ENCODE measurements around the gene IFNAR1. TPM values are rescaled to one million over a fixed set of nuclear protein-coding genes. Genes with fewer than 3 reads are reported as not detected.

The IFNAR1 gene
- total RNA-seq, 1 experiment from 2014 or later, result 20.5 TPM

GRCh38 chr21:33387294-33387693, 62.5 kb downstream of the IFNAR1 start:
- no peak overlapping the region for H3K9ac ChIP-seq (ENCODE audit: low read length)
- ChIA-PET POLR2A (interaction anchor here (1.0 kb wide), 1 partner anchor 17 kb away, joined by 3 read pairs; no protein-coding TSS in a partner anchor), CTCF (no interaction called here), RAD21 (ENCODE audit: low non-redundant PET in 1 of 2, low total read pairs in 2 of 2, uncharacterized antibody in 2 of 2, unreplicated experiment in 2 of 2) (no interaction called here)
- H3K9me3 ChIP-seq (ENCODE audit: control insufficient read depth in 1 of 2, insufficient read depth in 1 of 2, low read depth in 1 of 2, low read length in 2 of 2), result no peaks in the 10 kb centered on the region
- no peak overlapping the region for H3K4me2 ChIP-seq (ENCODE audit: low read length)
- H3K27ac ChIP-seq (ENCODE audit: low read depth, low read length), result no peak overlapping the region
- TF ChIP-seq SP1 (IDR thresholded peaks at IDR 0.05; ENCODE audit: low read depth) (no peak), SIN3A (IDR thresholded peaks at IDR 0.05; ENCODE audit: low read depth) (no peak), POLR2AphosphoS5 (IDR thresholded peaks at IDR 0.05; ENCODE audit: low read depth, low read length) (no peak), RAD21 (IDR thresholded peaks at IDR 0.05; ENCODE audit: low read depth) (no peak), EZH2phosphoT487 (IDR thresholded peaks at IDR 0.05; ENCODE audit: borderline replicate concordance) (no peak), EGR1 (IDR thresholded peaks at IDR 0.05; ENCODE audit: low read depth) (no peak), CEBPB (IDR thresholded peaks at IDR 0.05; ENCODE audit: low read depth) (no peak), ATF3 (IDR thresholded peaks at IDR 0.05) (no peak), ELF1 (IDR thresholded peaks at IDR 0.05; ENCODE audit: borderline replicate concordance, low read depth) (no peak), FOSL1 (IDR thresholded peaks at IDR 0.05; ENCODE audit: low read depth) (no peak), JUND (IDR thresholded peaks at IDR 0.05) (no peak), CBX3 (IDR thresholded peaks at IDR 0.05; ENCODE audit: low read depth) (no peak)
- H3K4me3 ChIP-seq (replicated peaks in 1 of 2; ENCODE audit: low read depth in 1 of 2, low read length in 2 of 2), result no peak overlapping the region
- intact Hi-C loops (cut with micrococcal nuclease), result no loop called here
- ATAC-seq (no peak), DNase-seq (ENCODE audit: low read depth, low spot score) (no peak)
- BruUV-seq (replicated peaks), result no TSS peak
- H4K20me1 ChIP-seq (ENCODE audit: insufficient read depth), result no peaks in the 10 kb centered on the region
- H2AFZ ChIP-seq (ENCODE audit: low read depth, low read length, poor library complexity, severe bottlenecking), result no peak overlapping the region
- no peaks in the 10 kb centered on the region for H3K9me2 ChIP-seq (ENCODE audit: insufficient read depth)
- H3K4me1 ChIP-seq (ENCODE audit: control insufficient read depth in 1 of 2, insufficient read depth in 2 of 2, low read length in 2 of 2), result peaks cover 20 to 25% of the 10 kb centered on the region in 2 experiments
- no peaks in the 10 kb centered on the region for H3K36me3 ChIP-seq (ENCODE audit: control insufficient read depth in 1 of 2, insufficient read depth in 2 of 2, low read length in 2 of 2)
- H3K79me2 ChIP-seq (ENCODE audit: insufficient read depth, low read length), result no peaks in the 10 kb centered on the region
- H3K27me3 ChIP-seq (ENCODE audit: insufficient read depth, low read length), result no peaks in the 10 kb centered on the region

GRCh38 chr21:33388188-33388587, 63.4 kb downstream of the IFNAR1 start:
- intact Hi-C loops (cut with micrococcal nuclease), result no loop called here
- Histone ChIP-seq H2AFZ (ENCODE audit: low read depth, low read length, poor library complexity, severe bottlenecking) (no peak overlapping the region), H3K27ac (ENCODE audit: low read depth, low read length) (no peak overlapping the region), H4K20me1 (ENCODE audit: insufficient read depth) (no peaks in the 10 kb centered on the region), H3K9ac (ENCODE audit: low read length) (no peak overlapping the region), H3K9me2 (ENCODE audit: insufficient read depth) (no peaks in the 10 kb centered on the region), H3K36me3 (ENCODE audit: control insufficient read depth in 1 of 2, insufficient read depth in 2 of 2, low read length in 2 of 2) (no peaks in the 10 kb centered on the region), H3K4me2 (ENCODE audit: low read length) (no peak overlapping the region), H3K4me3 (replicated peaks in 1 of 2; ENCODE audit: low read depth in 1 of 2, low read length in 2 of 2) (no peak overlapping the region), H3K4me1 (ENCODE audit: control insufficient read depth in 1 of 2, insufficient read depth in 2 of 2, low read length in 2 of 2) (peaks cover 11 to 16% of the 10 kb centered on the region in 2 experiments), H3K9me3 (ENCODE audit: control insufficient read depth in 1 of 2, insufficient read depth in 1 of 2, low read depth in 1 of 2, low read length in 2 of 2) (no peaks in the 10 kb centered on the region), H3K79me2 (ENCODE audit: insufficient read depth, low read length) (no peaks in the 10 kb centered on the region), H3K27me3 (ENCODE audit: insufficient read depth, low read length) (no peaks in the 10 kb centered on the region)
- POLR2A ChIA-PET, result no interaction called here
- RAD21 ChIA-PET (ENCODE audit: low non-redundant PET in 1 of 2, low total read pairs in 2 of 2, uncharacterized antibody in 2 of 2, unreplicated experiment in 2 of 2), result no interaction called here
- CTCF ChIA-PET, result no interaction called here
- BruUV-seq (replicated peaks), result no TSS peak
- no peak for DNase-seq (ENCODE audit: low read depth, low spot score)
- ATAC-seq, result no peak
- TF ChIP-seq CBX3 (IDR thresholded peaks at IDR 0.05; ENCODE audit: low read depth), result no peak
- TF ChIP-seq ZNF274 (IDR thresholded peaks at IDR 0.05; ENCODE audit: low read depth, low read length), result no peak
- no peak for TF ChIP-seq ZBTB33 (IDR thresholded peaks at IDR 0.05; ENCODE audit: extremely low read depth, insufficient replicate concordance, low read length)
- TF ChIP-seq FOSL1 (IDR thresholded peaks at IDR 0.05; ENCODE audit: low read depth), result no peak
- no peak for TF ChIP-seq SIN3A (IDR thresholded peaks at IDR 0.05; ENCODE audit: low read depth)
- TF ChIP-seq POLR2AphosphoS5 (IDR thresholded peaks at IDR 0.05; ENCODE audit: low read depth, low read length), result no peak
- TF ChIP-seq EZH2 (IDR thresholded peaks at IDR 0.05), result no peak
- no peak for TF ChIP-seq TCF7L2 (IDR thresholded peaks at IDR 0.05; ENCODE audit: borderline replicate concordance, extremely low read depth, insufficient read depth, insufficient read length)
- TF ChIP-seq YY1 (IDR thresholded peaks at IDR 0.05; ENCODE audit: extremely low read depth, insufficient replicate concordance, low read depth, low read length), result no peak
